HepG2 (cell line): ENCODE results near the gene SULT1B1. TPM values are rescaled to one million over a fixed set of nuclear protein-coding genes. Genes with fewer than 3 reads are reported as not detected.
"Not testable (repeated sequence)": the region's sequence is repeated elsewhere in the genome, so short reads cannot be mapped to it uniquely, and the experiment has no call there.

Experiments
- ATAC-seq: fragments of 200-7000 bp; cut with Tn5 transposase; 3 replicates; pipeline ENCODE4 v1.9.1; 2020; ENCODE audit warnings: mild to moderate bottlenecking, moderate library complexity
- BruUV-seq: library from RNA; stranded (reverse); fragments of 400-500 nt; replicated peaks from 2 replicates; lab custom pipeline; 2021; lab: Mats Ljungman, UMichigan
- CTCF ChIA-PET: fragments of 300-600 bp; formaldehyde crosslinking; extraction: SDS; loops from one replicate; lab custom pipeline; 2021; ENCODE audit warnings: low total read pairs, inconsistent platforms, low intra/inter-chr PET ratio; lab: Yijun Ruan, JAX
- POLR2A ChIA-PET: fragments of 350-600 bp; sonication (Branson Sonifier 250); formaldehyde crosslinking; loops from one replicate; lab custom pipeline; 2020; ENCODE audit warnings: antibody characterized with exemption, inconsistent platforms; lab: Yijun Ruan, JAX
- DNase-seq: peaks from one replicate; pipeline ENCODE4 v3.0.0-alpha.2; 2015; ENCODE audit warnings: low spot score
- FAIRE-seq: peaks from 3 replicates; lab custom pipeline; 2011; peaks lifted over from hg19 to GRCh38; lab: Jason Lieb, UNC
- H2AFZ ChIP-seq: one replicate; pipeline ENCODE4 v1.6.1; 2011; ENCODE audit warnings: low read length, inconsistent platforms
- H3K27ac ChIP-seq: fragments of 300-600 bp; 3 replicates; pipeline ENCODE4 v1.8.0; 2011; ENCODE audit warnings: mixed run types, mild to moderate bottlenecking, mixed read lengths, low read length, inconsistent platforms; ENCODE audit not compliant: insufficient read depth; ENCODE audit errors: extremely low read length
- H3K27me3 ChIP-seq, 2 experiments: fragments of 200-600 bp in 1 of 2; 2 replicates in 1 of 2; 3 replicates in 1 of 2; pipeline versions ENCODE4 v1.6.0 to v1.8.0; 2011; ENCODE audit warnings: low read length in 2 of 2, mild to moderate bottlenecking in 2 of 2, moderate library complexity in 2 of 2, inconsistent platforms in 1 of 2; ENCODE audit not compliant: insufficient read depth in 2 of 2, control insufficient read depth in 1 of 2
- H3K36me3 ChIP-seq, 2 experiments: fragments of 200-600 bp in 1 of 2; replicated peaks in 1 of 2; 2 replicates in 1 of 2; 3 replicates in 1 of 2; pipeline versions ENCODE4 v1.5.1 to v1.8.0; 2011; ENCODE audit warnings: low read length in 2 of 2, inconsistent platforms in 1 of 2; ENCODE audit not compliant: insufficient read depth in 2 of 2, control insufficient read depth in 1 of 2
- H3K4me1 ChIP-seq: 2 replicates; pipeline ENCODE4 v1.5.1; 2012; ENCODE audit warnings: low read length, inconsistent platforms; ENCODE audit not compliant: insufficient read depth
- H3K4me2 ChIP-seq: 2 replicates; pipeline ENCODE4 v1.6.0; 2011; ENCODE audit warnings: low read depth, low read length, inconsistent platforms
- H3K4me3 ChIP-seq, 3 experiments: fragments of 200-600 bp in 1 of 3; sonication (generic), shearing (Covaris generic) in 1 of 3; replicated peaks in 1 of 3; 2 replicates each; pipeline ENCODE4 v1.5.1; 2011 to 2016; ENCODE audit warnings: low read length in 3 of 3, inconsistent platforms in 2 of 3, low read depth in 2 of 3, mild to moderate bottlenecking in 2 of 3, control low read depth in 1 of 3, mixed read lengths in 1 of 3; ENCODE audit not compliant: insufficient read depth in 1 of 3
- H3K79me2 ChIP-seq: one replicate; pipeline ENCODE4 v1.6.1; 2011; ENCODE audit warnings: low read length, inconsistent platforms; ENCODE audit not compliant: insufficient read depth
- H3K9ac ChIP-seq: 2 replicates; pipeline ENCODE4 v1.6.0; 2011; ENCODE audit warnings: mild to moderate bottlenecking, low read depth, low read length, inconsistent platforms; ENCODE audit not compliant: insufficient read depth
- H3K9me3 ChIP-seq: 2 replicates; pipeline ENCODE4 v1.5.1; 2012; ENCODE audit warnings: mild to moderate bottlenecking, low read length
- H4K20me1 ChIP-seq: 2 replicates; pipeline ENCODE4 v1.6.0; 2011; ENCODE audit warnings: inconsistent platforms, mild to moderate bottlenecking, low read length, moderate library complexity; ENCODE audit not compliant: insufficient read depth
- AGO1 ChIP-seq: fragments of 200-400 bp; formaldehyde crosslinking; IDR thresholded peaks from 2 replicates; pipeline ENCODE4 v1.6.1; 2017; ENCODE audit warnings: mild to moderate bottlenecking, low read depth, low read length, moderate library complexity; ENCODE audit not compliant: poor library complexity, severe bottlenecking
- ARHGAP35 ChIP-seq: sonication (generic); formaldehyde crosslinking; IDR thresholded peaks from 2 replicates; pipeline ENCODE4 v1.9.0; 2022; ENCODE audit warnings: mild to moderate bottlenecking, inconsistent platforms, moderate library complexity, missing genetic modification reagents, borderline replicate concordance
- EP300 ChIP-seq, 3 experiments: sonication (generic) in 1 of 3; formaldehyde crosslinking in 1 of 3; IDR thresholded peaks; 2 replicates each; pipeline versions ENCODE4 v1.5.1 to v1.6.1; 2011 to 2020; ENCODE audit warnings: low read depth in 2 of 3, low read length in 2 of 3, borderline replicate concordance in 1 of 3, improper control_type of control experiment in 1 of 3, mild to moderate bottlenecking in 1 of 3, missing genetic modification reagents in 1 of 3, moderate library complexity in 1 of 3
- LCORL ChIP-seq, 2 experiments: fragments of 450-650 bp in 1 of 2; sonication (generic) in 1 of 2; formaldehyde crosslinking in 1 of 2; IDR thresholded peaks; 2 replicates each; pipeline versions ENCODE4 v1.5.0 to v1.6.1; 2017 to 2020; ENCODE audit warnings: antibody characterized with exemption in 1 of 2, missing genetic modification reagents in 1 of 2
- NFE2L2 ChIP-seq: fragments of 150-350 bp; IDR thresholded peaks from 2 replicates; pipeline ENCODE4 v1.6.1; 2014; ENCODE audit warnings: low read length
- NFYC ChIP-seq: IDR thresholded peaks from 2 replicates; pipeline ENCODE4 v1.6.1; 2016; ENCODE audit warnings: missing genetic modification reagents, missing compliant biosample characterization
- NPAS2 ChIP-seq: sonication (generic); formaldehyde crosslinking; IDR thresholded peaks from 2 replicates; pipeline ENCODE4 v1.8.0; 2022; ENCODE audit warnings: mild to moderate bottlenecking, missing genetic modification reagents, borderline replicate concordance
- PAX8 ChIP-seq: sonication (generic); formaldehyde crosslinking; IDR thresholded peaks from 2 replicates; pipeline ENCODE4 v1.8.0; 2022; ENCODE audit warnings: mild to moderate bottlenecking, missing genetic modification reagents, borderline replicate concordance
- PRMT3 ChIP-seq: sonication (generic); formaldehyde crosslinking; IDR thresholded peaks from 2 replicates; pipeline ENCODE4 v1.8.1; 2022; ENCODE audit warnings: low read depth, mild to moderate bottlenecking, moderate library complexity, missing genetic modification reagents, borderline replicate concordance
- REXO4 ChIP-seq: sonication (generic); formaldehyde crosslinking; IDR thresholded peaks from 2 replicates; pipeline ENCODE4 v1.8.0; 2022; ENCODE audit warnings: missing genetic modification reagents, mild to moderate bottlenecking, borderline replicate concordance
- ZMAT3 ChIP-seq: sonication (generic); formaldehyde crosslinking; conservative IDR thresholded peaks from 2 replicates; pipeline ENCODE4 v1.7.0; 2021; ENCODE audit warnings: missing genetic modification reagents
- ZNF207 ChIP-seq: fragments of 450-650 bp; IDR thresholded peaks from 2 replicates; pipeline ENCODE4 v1.6.1; 2016; ENCODE audit warnings: antibody characterized with exemption, borderline replicate concordance
- ZNF414 ChIP-seq: sonication (generic); formaldehyde crosslinking; IDR thresholded peaks from 2 replicates; pipeline ENCODE4 v1.5.0; 2020; ENCODE audit warnings: missing genetic modification reagents
- ZNF530 ChIP-seq: sonication (generic); formaldehyde crosslinking; IDR thresholded peaks from 2 replicates; pipeline ENCODE4 v1.5.0; 2020; ENCODE audit warnings: low read depth, mild to moderate bottlenecking, missing genetic modification reagents
- ZNF644 ChIP-seq: IDR thresholded peaks from 2 replicates; pipeline ENCODE4 v1.6.1; 2016; ENCODE audit warnings: low read depth
- ZNF781 ChIP-seq: sonication (generic); formaldehyde crosslinking; IDR thresholded peaks from 2 replicates; pipeline ENCODE4 v1.5.1; 2020; ENCODE audit warnings: borderline replicate concordance, mild to moderate bottlenecking, missing genetic modification reagents; ENCODE audit errors: not compliant biosample characterization
- ZSCAN31 ChIP-seq: sonication (generic); formaldehyde crosslinking; IDR thresholded peaks from 2 replicates; pipeline ENCODE4 v1.5.0; 2020; ENCODE audit warnings: low read depth, mild to moderate bottlenecking, missing genetic modification reagents
- WGBS: methylation state at CpG from one replicate; pipeline ENCODE4 v1.1.6; 2017; ENCODE audit warnings: low lambda C conversion rate; 5-methylcytosine and 5-hydroxymethylcytosine counted together
- in situ Hi-C: cut with HindIII; loops from 2 replicates; pipeline ENCODE4 v1.10.0; 2017; ENCODE audit warnings: low pct_unique_long_range_greater_than_20kb; ENCODE audit not compliant: extremely low pct_ligation_motif_present
- intact Hi-C: fragments of 100-400 bp; cut with micrococcal nuclease; formaldehyde crosslinking; loops from one replicate; pipeline ENCODE4 v1.10.0; 2022; ENCODE audit not compliant: unreplicated experiment
- polyA plus RNA-seq, 8 experiments: library from polyadenylated mRNA; depleted of rRNA in 3 of 8; stranded (reverse) in 7 of 8; unstranded in 1 of 8; fragments of >200 nt; fragmentation: Illumina TruSeq in 4 of 8; extraction: Trizol in 4 of 8; gene quantifications; 2 replicates each; pipeline versions ENCODE4 v1.2.1 to v1.2.3, GENCODE V29; 2011 to 2016; ENCODE audit warnings: low read depth in 4 of 8, missing spikeins in 1 of 8, mixed read lengths in 1 of 8; ENCODE audit not compliant: insufficient read depth in 1 of 8
- total RNA-seq, 5 experiments: library from RNA; depleted of rRNA; stranded (reverse); fragments of >200 nt; fragmentation: Illumina TruSeq; extraction: Trizol; gene quantifications; 2 replicates each; pipeline ENCODE4 v1.2.3, GENCODE V29; 2016; ENCODE audit warnings: low read depth in 1 of 5

The SULT1B1 gene
- total and polyA plus RNA-seq, 2 of the 13 experiments (the other 11 are each of a cell fraction or from before 2014, with no cell fraction given), result 0.20 to 0.25 TPM

DNA sequence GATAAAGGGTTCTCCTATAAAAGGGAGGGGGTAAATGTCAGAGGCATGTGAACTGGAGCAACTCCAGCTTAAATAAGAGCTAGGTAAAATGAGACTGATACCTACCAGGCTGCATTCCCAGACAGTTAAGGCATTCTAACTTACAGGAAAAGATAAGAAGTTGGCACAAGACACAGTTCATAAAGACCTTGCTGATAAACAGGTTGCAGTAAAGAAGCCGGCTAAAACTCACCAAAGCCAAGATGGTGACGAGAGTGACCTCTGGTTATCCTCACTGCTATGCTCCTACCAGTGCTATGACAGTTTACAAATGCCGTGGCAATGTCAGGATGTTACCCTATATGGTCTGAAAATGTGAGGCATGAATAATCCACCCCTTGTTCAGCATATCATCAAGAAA, 13.1 kb upstream of the SULT1B1 start (continued):
- TF ChIP-seq ZMAT3, result no peak
- TF ChIP-seq NFE2L2, result no peak
- TF ChIP-seq ZSCAN31 (CRISPR knock-in tag), result no peak

- 41% methylated on average over 3 of the region's 3 CpGs for WGBS
- H3K4me3 ChIP-seq, DNase-seq, BruUV-seq, H2AFZ ChIP-seq, H3K27me3 ChIP-seq, H4K20me1 ChIP-seq, H3K4me1 ChIP-seq, POLR2A ChIA-PET, in situ Hi-C loops, ATAC-seq, CTCF ChIA-PET, intact Hi-C loops, H3K27ac ChIP-seq, H3K9ac ChIP-seq, H3K79me2 ChIP-seq, H3K36me3 ChIP-seq, FAIRE-seq, H3K4me2 ChIP-seq, H3K9me3 ChIP-seq: not testable (repeated sequence)
These were observed 8.1 kb upstream of the SULT1B1 start for GRCh38 chr4:69768554-69768953.

DNA sequence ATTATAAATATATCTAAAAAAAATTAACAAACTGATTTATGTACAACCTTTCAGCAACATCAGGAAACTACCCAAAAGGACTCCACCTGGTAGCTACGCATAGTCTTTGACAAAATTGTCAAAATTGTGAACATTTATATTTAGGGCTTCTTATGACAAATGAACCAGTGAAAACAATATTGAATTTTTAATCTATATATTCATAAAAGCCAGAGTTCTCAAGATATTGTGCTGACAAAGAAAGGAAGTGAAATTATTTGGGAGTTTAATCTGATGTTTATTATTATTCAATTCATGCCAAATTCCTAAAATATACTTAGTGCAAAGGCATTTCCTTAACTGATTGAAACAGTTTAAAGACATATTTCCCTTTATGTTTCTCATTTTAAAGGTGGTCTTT, 5.3 kb upstream of the SULT1B1 start:
- FAIRE-seq, result no peak
- Histone ChIP-seq H3K4me3 (no peak overlapping the region), H3K9ac (no peak overlapping the region), H3K36me3 (no peaks in the 10 kb centered on the region), H3K27ac (no peak overlapping the region), H2AFZ (no peak overlapping the region), H4K20me1 (no peaks in the 10 kb centered on the region), H3K4me1 (0 out of 2 replicates have a peak, but pooled peaks cover 9% of the 10 kb centered on the region), H3K9me3 (no peaks in the 10 kb centered on the region), H3K27me3 (no peaks in the 10 kb centered on the region), H3K79me2 (no peaks in the 10 kb centered on the region), H3K4me2 (no peak overlapping the region)
- intact Hi-C loops, result no loop called here
- DNase-seq, result no peak
- ChIA-PET CTCF (no interaction called here), POLR2A (no interaction called here)
- no TSS peak for BruUV-seq
- 100% methylated on average over 1 of the region's 1 CpG for WGBS
- no peak for ATAC-seq
- in situ Hi-C loops, result no loop called here
- no peak for TF ChIP-seq PRMT3
- no peak for TF ChIP-seq PAX8 (CRISPR knock-in tag)
- no peak for TF ChIP-seq ZNF781
- TF ChIP-seq REXO4, result no peak
- no peak for TF ChIP-seq EP300 (IDR thresholded peaks at IDR 0.05; ENCODE audit: low read depth in 2 of 2, low read length in 2 of 2)
- TF ChIP-seq EP300 (CRISPR knock-in tag; IDR thresholded peaks at IDR 0.05; ENCODE audit: borderline replicate concordance), result no peak
- no peak for TF ChIP-seq LCORL (IDR thresholded peaks at IDR 0.05)
- TF ChIP-seq LCORL (CRISPR knock-in tag; IDR thresholded peaks at IDR 0.05), result no peak
- no peak for TF ChIP-seq ARHGAP35
- no peak for TF ChIP-seq ZNF414 (CRISPR knock-in tag)
- TF ChIP-seq AGO1, result no peak
- no peak for TF ChIP-seq ZNF207
- TF ChIP-seq NPAS2 (CRISPR knock-in tag), result no peak
- TF ChIP-seq ZNF530 (CRISPR knock-in tag), result no peak
- no peak for TF ChIP-seq NFYC (CRISPR knock-in tag)
- TF ChIP-seq ZNF644 (CRISPR knock-in tag), result no peak
